Suprapubic skin (tissue), 4 donors: Measurements from ENCODE around the gene DERA. TPM values are rescaled to one million over a fixed set of nuclear protein-coding genes. Genes with fewer than 3 reads are reported as not detected.

ENCODE experiments used
- DNase-seq, 2 donors: peaks; one replicate each; pipeline ENCODE4 v3.0.0-alpha.2; 2019; ENCODE audit warnings: low spot score in 2 of 2
- H3K27ac ChIP-seq: fragments of 200-600 bp; sonication (generic); one replicate; pipeline ENCODE4 v1.5.1; 2019
- H3K27me3 ChIP-seq: fragments of 200-600 bp; sonication (generic); one replicate; pipeline ENCODE4 v1.5.1; 2019
- H3K36me3 ChIP-seq: fragments of 200-600 bp; sonication (generic); one replicate; pipeline ENCODE4 v1.5.1; 2019
- H3K4me1 ChIP-seq: fragments of 200-600 bp; sonication (generic); one replicate; pipeline ENCODE4 v1.5.1; 2019
- H3K4me3 ChIP-seq: fragments of 200-600 bp; sonication (generic); one replicate; pipeline ENCODE4 v1.5.1; 2019; ENCODE audit warnings: mild to moderate bottlenecking
- H3K9me3 ChIP-seq: fragments of 200-600 bp; sonication (generic); one replicate; pipeline ENCODE4 v1.5.1; 2019
- EP300 ChIP-seq: sonication (generic); formaldehyde crosslinking; IDR thresholded peaks from one replicate; pipeline ENCODE4 v1.6.1; 2017; ENCODE audit warnings: antibody characterized with exemption
- POLR2A ChIP-seq, 2 donors: fragments of 450-650 bp; IDR thresholded peaks; one replicate each; pipeline ENCODE4 v1.6.1; 2017; ENCODE audit warnings: antibody characterized with exemption in 2 of 2, mild to moderate bottlenecking in 2 of 2, moderate library complexity in 2 of 2
- POLR2AphosphoS5 ChIP-seq, 3 donors: sonication (generic); formaldehyde crosslinking; IDR thresholded peaks; one replicate each; pipeline ENCODE4 v1.6.1; 2017; ENCODE audit warnings: antibody characterized with exemption in 3 of 3
- WGBS: methylation state at CpG from one replicate; pipeline ENCODE4 v1.1.5; 2018; 5-methylcytosine and 5-hydroxymethylcytosine counted together
- total RNA-seq, 4 donors: library from RNA; depleted of rRNA; stranded (reverse); fragments of >200 nt; gene quantifications; one replicate each; pipeline ENCODE4 v1.1.0, GENCODE V29; 2016
- TF ChIP-seq, protein P1 (sequence below), 2 donors: fragments of 200-600 bp in 1 of 2; fragments of 450-650 bp in 1 of 2; sonication (generic) in 1 of 2; IDR thresholded peaks; one replicate each; pipeline ENCODE4 v1.5.1; 2016 to 2019; ENCODE audit warnings: antibody characterized with exemption in 2 of 2, mild to moderate bottlenecking in 1 of 2, moderate library complexity in 1 of 2

DERA gene
- total RNA-seq, 4 donors from 2014 or later = 32.2 to 39.4 (median 34.2) TPM

DNA sequence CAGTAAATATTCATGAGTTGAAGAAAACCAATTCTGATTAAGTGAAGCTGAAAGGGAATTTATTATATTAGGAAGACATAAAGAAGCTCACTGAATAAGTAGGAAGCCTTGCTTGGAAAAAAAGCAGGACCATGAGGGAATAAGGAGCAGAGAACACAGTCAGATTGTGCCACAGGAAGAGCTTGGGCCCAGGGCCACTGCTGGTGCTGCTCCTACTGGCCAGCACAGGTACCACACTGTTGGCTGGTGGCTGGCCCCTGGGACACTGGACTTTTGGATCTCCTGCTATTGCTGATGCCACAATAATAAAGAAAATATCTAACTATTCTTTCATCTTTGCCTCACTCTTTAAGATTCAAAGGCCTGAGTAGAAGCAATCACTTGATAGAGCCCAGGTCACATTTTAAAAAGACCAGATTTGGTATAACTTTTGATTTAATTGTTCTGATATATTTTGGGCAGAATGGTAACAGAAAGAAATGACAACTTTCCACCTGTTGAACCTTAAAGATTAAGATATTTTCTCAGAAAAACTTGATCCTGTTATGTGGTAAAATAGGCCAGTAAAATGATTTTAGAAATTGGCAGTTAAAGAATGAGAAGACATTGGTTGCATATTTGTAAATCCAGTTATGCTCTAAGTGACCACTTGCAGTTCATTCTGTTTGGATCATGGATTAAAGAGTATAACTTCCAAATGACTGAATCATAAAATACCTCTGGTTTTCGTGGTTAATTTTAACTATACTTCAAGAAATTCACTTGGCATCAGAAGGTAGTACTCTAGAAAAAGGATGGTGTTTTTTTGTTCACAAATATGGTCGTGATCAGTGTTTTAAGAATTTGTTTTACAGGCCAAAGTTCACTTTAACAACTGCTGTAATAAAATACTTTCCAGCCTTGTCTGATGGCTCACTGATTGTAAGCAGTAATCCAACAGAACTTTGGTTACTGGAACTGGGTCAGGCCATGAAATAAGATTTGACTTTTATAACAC lies 68.3 kb downstream of the DERA start:
- Histone ChIP-seq H3K36me3 (peaks cover 18% of the 10 kb centered on the region), H3K9me3 (no peaks in the 10 kb centered on the region), H3K27me3 (no peaks in the 10 kb centered on the region), H3K27ac (no peak overlapping the region), H3K4me3 (no peak overlapping the region), H3K4me1 (peaks cover 3% of the 10 kb centered on the region)
- 52% methylated on average over 2 of the region's 2 CpGs for WGBS
- DNase-seq = no peak
- TF ChIP-seq, protein P1, sequence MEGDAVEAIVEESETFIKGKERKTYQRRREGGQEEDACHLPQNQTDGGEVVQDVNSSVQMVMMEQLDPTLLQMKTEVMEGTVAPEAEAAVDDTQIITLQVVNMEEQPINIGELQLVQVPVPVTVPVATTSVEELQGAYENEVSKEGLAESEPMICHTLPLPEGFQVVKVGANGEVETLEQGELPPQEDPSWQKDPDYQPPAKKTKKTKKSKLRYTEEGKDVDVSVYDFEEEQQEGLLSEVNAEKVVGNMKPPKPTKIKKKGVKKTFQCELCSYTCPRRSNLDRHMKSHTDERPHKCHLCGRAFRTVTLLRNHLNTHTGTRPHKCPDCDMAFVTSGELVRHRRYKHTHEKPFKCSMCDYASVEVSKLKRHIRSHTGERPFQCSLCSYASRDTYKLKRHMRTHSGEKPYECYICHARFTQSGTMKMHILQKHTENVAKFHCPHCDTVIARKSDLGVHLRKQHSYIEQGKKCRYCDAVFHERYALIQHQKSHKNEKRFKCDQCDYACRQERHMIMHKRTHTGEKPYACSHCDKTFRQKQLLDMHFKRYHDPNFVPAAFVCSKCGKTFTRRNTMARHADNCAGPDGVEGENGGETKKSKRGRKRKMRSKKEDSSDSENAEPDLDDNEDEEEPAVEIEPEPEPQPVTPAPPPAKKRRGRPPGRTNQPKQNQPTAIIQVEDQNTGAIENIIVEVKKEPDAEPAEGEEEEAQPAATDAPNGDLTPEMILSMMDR (IDR thresholded peaks at IDR 0.05) = peak in 1 of 2 donors; percentile 42
- TF ChIP-seq EP300 = no peak
- no peak for TF ChIP-seq POLR2AphosphoS5 (IDR thresholded peaks at IDR 0.05)
- TF ChIP-seq POLR2A (IDR thresholded peaks at IDR 0.05) = no peak

DNA sequence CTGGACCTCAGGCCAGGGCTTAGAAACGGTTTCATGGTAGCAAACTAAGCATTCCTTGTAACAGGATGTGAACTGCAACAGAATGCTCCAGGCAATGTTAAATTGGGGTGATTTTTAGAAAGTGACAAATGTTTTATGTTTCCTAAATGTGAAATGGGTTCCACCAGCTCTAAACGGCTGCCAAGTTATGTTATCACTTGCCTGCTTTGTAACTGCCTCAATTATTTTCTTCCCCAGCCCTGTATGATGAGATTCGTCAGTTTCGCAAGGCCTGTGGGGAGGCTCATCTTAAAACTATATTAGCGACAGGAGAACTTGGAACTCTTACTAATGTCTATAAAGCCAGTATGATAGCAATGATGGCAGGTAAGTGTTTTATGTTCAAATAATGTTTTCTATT lies 70.9 kb downstream of the DERA start:
- no peak overlapping the region for H3K4me3 ChIP-seq
- no peak for DNase-seq
- peaks cover 3% of the 10 kb centered on the region for H3K4me1 ChIP-seq
- TF ChIP-seq, protein P1 (IDR thresholded peaks at IDR 0.05) = no peak
- TF ChIP-seq POLR2A (IDR thresholded peaks at IDR 0.05) (no peak), POLR2AphosphoS5 (IDR thresholded peaks at IDR 0.05) (no peak)
- H3K9me3 ChIP-seq = no peaks in the 10 kb centered on the region
- no peak overlapping the region for H3K27ac ChIP-seq
- no peaks in the 10 kb centered on the region for H3K27me3 ChIP-seq
- H3K36me3 ChIP-seq = peaks cover 18% of the 10 kb centered on the region
- WGBS = 56% methylated on average over 5 of the region's 5 CpGs

DNA sequence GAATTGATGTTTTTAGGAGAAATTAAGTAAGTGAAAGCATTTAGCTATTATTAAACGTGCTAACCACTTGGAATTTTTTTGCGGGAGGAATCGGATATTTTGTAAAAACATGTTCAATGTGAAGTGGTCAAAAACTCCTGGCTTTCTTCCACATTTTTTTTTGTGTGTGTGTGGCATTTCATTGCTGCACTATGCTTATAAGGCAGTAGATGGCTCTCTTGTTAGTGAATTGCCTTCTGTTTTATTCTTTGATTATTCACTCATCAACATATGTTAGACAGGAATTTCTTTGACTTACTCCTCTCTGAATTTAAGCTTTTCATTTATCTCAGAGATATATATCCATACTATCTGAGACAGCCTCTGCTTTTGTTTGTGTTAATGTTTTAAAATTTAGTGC lies 71.3 kb downstream of the DERA start:
- Histone ChIP-seq H3K27ac (no peak overlapping the region), H3K9me3 (no peaks in the 10 kb centered on the region), H3K36me3 (peaks cover 19% of the 10 kb centered on the region), H3K4me3 (no peak overlapping the region), H3K27me3 (no peaks in the 10 kb centered on the region), H3K4me1 (peaks cover 3% of the 10 kb centered on the region)
- 54% methylated on average over 3 of the region's 3 CpGs for WGBS
- no peak for DNase-seq
- no peak for TF ChIP-seq POLR2A (IDR thresholded peaks at IDR 0.05)

DNA sequence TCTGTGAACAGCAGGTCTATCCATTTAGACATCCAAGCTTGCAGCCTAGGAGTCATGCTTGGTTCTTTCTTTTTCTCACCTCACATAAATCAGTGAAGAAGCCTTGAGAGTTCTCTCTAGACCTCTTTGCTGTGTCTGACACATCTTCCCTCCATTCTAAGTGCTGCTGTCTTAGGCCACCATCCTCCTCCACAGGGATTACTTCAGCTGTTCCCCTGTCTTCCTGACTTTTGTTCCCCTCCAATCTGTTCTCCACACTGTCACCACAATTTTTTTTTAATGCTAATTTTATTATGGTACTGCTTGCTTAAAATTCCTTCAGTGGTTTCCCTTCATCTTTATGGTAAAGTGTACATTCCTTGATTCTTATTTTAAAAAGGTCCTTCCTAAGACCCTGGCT lies 71.8 kb downstream of the DERA start:
- no peak for DNase-seq
- Histone ChIP-seq H3K4me1 (peaks cover 3% of the 10 kb centered on the region), H3K27me3 (no peaks in the 10 kb centered on the region), H3K4me3 (no peak overlapping the region), H3K27ac (no peak overlapping the region), H3K36me3 (peaks cover 23% of the 10 kb centered on the region), H3K9me3 (no peaks in the 10 kb centered on the region)
- TF ChIP-seq, protein P1 (IDR thresholded peaks at IDR 0.05) = no peak
- TF ChIP-seq POLR2AphosphoS5 (IDR thresholded peaks at IDR 0.05) = no peak
- no peak for TF ChIP-seq POLR2A (IDR thresholded peaks at IDR 0.05)

DNA sequence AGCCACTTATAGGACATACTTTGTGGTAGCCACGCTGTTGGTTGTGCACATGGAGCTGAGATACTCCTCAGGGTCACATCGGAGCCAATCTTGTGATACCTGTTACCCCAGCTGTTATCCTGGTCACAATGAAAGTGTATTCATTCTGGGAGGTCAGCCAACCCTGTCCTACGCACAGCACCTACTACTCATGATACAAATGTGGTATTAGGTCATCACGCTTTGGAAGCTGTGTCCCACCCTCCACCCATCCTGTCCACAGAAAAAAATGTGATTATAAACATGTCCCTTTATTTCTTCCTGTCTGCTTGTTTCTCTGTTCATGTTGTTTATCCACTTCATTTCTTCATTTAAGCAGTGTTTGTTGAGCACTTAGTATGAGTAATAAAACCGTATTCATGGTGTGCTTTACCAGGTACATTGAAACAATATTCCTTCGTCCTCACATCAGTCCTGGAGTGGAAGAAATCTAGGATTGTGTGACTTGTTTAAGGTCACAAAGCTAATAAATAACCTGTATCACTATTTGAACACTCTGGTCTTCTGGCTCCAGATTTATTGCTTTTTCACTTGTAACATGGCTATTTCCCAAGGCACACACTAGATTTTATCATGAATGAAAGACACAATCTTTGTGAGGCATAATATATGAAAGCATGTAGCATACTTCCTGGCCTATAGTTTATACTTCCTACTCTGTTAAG lies 73.1 kb downstream of the DERA start:
- Histone ChIP-seq H3K36me3 (peaks cover 37% of the 10 kb centered on the region), H3K4me1 (peaks cover 3% of the 10 kb centered on the region), H3K9me3 (no peaks in the 10 kb centered on the region), H3K4me3 (no peak overlapping the region), H3K27me3 (no peaks in the 10 kb centered on the region), H3K27ac (no peak overlapping the region)
- WGBS = 86% methylated on average over 6 of the region's 6 CpGs
- no peak for DNase-seq
- TF ChIP-seq EP300 (no peak), POLR2A (IDR thresholded peaks at IDR 0.05) (no peak), POLR2AphosphoS5 (IDR thresholded peaks at IDR 0.05) (no peak)
- TF ChIP-seq, protein P1 (IDR thresholded peaks at IDR 0.05) = no peak
